Limb (tissue), 2 donors: Measurements from ENCODE around the gene OR6K2.

ENCODE experiments used
- DNase-seq, 2 donors: peaks; one replicate each; pipeline ENCODE4 v3.0.0-alpha.2; 2016; ENCODE audit errors: extremely low spot score in 2 of 2

OR6K2 gene

DNA sequence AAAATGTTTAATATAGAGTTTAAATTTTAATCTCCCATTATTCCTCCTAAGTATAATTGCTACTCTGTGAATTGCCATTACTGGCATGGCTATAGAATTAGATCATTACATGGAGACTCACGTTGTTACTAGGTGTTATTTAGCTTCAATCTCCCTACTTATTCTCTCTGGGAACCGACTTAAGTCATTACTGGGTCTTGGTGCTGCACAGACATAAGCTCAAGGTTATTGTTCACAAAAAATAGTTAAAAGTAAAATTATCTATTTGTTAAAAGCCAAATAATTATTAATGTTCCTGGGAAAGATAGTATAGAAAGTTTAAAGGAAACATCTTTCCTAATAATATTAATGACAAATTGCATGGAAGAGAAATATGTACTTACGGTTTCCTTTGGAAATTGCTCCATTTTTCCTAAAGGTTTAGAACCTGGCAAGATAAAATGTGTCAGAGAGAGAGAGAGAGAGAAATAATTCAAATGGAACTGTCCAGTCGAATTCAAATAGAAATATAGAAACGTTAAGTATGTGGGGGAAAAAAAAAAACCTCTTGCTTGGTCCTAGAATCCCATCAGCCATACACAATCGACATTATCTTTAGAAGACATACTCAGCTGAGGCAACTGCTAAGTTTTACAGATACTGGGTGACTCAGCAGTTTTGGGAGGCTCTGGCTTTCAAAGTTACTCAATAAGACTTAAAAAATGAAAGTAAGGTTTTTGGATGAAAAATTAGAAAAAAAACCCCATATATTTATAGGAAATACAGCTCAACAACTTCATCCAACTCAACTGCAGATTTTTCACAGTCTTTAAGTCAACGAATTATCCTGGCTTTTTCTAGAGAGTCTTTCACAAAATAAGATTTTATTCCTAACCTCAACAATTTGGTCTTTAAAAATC is 14.1 kb downstream of the OR6K2 start, which contains the start of gene SPTA1:
SPTA1 (minus strand) TSS at position 605 of the 899 bp plus-strand sequence; CDS start at position 407, 198 bp downstream.
- no peak for DNase-seq

DNA sequence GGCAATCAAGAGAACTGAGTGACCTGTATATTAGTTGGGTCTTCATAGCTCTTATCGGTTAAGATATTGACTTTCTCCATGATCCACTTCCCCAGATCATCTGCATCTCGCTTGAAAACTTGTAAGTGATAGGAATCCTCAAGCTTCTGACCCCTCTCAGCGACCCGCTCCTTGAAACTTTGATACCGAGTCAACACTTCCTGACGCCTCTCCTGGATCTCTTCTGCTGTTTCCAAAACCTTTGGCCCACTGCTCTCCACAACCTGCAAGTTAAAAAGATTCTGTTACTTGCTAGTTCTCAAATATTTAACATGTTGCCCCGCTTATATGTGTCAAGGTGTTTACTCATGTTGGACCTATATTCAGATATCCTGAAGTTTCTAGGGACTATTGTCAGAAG is 15.4 kb downstream of the OR6K2 start:
- DNase-seq: no peak

DNA sequence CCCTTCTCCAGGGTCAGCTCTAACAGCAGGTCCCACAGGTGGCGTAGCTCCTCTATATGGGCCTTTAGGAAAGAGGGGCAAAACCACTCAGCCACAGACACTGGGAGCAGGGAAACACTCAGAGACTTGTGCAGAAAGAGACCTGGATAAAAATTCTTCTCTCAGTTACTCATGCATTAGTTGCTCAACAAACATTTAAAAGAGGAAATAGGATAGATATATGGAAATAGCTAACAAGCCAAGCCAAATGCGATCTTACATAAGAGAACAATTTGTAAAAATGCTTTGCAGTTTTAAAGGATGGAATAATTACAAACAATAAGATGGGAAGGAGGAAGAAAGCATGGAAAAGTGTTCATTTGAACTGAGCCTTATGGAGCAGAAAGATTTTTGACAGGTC is 18.8 kb downstream of the OR6K2 start:
- no peak for DNase-seq

- DNase-seq: no peak
Observed at GRCh38 chr1:158679289-158679688, 21.2 kb downstream of the OR6K2 start.

DNA sequence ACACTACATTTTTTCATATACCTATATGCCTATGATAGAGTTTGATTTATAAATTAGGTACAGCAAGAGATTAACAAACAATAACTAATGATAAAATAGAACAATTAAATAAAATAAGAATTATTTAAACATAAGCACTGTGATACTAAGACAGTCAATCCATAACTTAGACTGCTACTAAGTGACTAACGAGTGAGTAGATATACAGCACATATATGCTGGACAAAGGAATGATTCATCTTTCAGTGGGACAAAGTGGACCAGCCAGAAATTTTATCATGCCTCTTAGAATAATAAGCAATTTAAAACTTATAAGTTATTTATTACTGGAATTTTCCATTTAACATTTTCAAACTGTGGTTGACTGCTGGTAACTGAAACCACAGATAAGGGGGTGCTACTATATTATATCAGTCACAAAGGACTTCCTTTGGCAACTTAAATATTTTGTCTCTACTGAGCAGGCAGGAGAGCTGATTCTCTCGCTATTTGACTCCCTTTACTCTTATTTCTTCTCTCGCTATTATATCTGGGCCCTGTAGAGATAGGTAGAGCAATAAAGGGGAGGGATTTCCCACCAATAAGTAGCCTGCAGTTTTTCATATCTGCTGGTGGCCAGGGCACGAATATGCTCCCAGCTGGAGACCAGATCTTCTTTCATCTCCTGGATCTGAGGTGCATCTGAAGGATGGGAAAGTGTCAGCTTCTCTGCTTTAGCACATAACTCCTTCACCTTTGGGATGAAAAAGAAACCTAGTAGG is 24.7 kb downstream of the OR6K2 start:
- DNase-seq: no peak

DNA sequence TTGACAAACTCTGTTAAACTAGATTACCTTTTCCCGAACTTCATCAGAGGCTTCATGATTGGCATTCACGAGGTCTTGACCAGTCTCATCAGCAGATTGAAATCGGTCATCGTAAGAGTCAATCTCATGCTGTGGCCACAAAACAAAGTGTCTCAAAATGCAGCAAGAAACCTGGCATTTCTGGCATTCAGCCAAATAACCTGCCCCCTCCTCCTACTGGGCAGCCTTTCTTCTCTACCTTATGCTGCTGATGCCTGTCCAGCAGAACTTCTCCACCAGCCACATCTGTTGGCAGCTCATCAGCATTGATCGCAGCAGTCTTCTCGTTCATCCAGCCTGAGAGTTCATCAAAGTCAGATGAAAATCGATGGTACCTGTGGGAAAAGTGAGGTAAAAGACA is 26.1 kb downstream of the OR6K2 start:
- DNase-seq: no peak

- DNase-seq: no peak
Observed at GRCh38 chr1:158666037-158666436, 34.4 kb downstream of the OR6K2 start.

DNA sequence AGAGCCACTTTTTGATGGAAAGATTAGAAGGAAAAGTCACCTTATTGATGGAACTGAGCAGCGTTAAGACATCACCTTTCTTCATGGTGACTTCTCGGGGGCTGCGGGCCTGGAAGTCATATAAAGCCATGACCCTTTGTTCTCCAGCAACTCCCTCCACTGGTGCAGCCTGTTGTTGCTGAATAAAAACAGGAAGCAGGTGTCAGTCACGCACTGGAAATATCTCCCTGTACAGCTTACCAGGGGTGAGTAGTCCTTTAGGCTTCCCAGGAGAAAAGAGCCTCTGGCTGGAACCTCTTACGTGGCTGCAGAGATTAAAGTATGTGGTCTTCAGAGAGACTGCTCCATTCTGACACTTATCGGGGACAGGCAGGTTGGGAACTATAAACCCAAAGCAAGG is 45.9 kb downstream of the OR6K2 start:
- DNase-seq: no peak

GRCh38 chr1:158654086-158654485 is 46.4 kb downstream of the OR6K2 start:
- no peak for DNase-seq

GRCh38 chr1:158652721-158653334 is 47.6 kb downstream of the OR6K2 start:
- DNase-seq: no peak
